ENCODE results near the gene NES.

The NES gene

DNA sequence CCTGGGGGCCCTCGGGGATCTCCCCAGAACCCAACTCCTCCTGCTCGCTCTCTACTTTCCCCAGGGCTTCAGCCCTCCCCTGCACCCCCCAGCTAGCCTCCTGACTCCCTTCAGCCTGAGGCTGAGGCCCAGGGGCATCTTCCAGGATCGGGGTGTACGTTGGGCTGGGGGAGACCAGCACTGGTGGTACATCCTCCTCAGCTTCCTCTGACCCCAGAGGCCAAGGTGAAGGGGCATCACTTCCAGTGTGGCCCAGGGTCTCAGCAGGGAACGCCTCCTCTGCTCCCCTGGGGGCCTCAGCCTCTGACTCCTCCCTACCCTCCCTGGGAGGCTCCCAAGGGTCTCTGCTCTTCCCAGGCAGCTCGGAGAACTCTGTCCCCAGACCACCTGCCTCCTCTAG is 6.8 kb downstream of the NES start:
- Mint-ChIP-seq H3K36me3 (ENCODE audit: insufficient read depth) (peaks cover 2% of the 10 kb centered on the region), H3K9me3 (no peaks in the 10 kb centered on the region), H3K4me1 (no peaks in the 10 kb centered on the region), H3K4me3 (no peak overlapping the region), H3K27me3 (peaks cover 52% of the 10 kb centered on the region), H3K27ac (ENCODE audit: low read depth) (no peak overlapping the region)
- DNase-seq (ENCODE audit: low spot score in 2 of 2) (no peak), ATAC-seq (replicated peaks; ENCODE audit: extremely low read depth, poor library complexity, severe bottlenecking) (no peak)

DNA sequence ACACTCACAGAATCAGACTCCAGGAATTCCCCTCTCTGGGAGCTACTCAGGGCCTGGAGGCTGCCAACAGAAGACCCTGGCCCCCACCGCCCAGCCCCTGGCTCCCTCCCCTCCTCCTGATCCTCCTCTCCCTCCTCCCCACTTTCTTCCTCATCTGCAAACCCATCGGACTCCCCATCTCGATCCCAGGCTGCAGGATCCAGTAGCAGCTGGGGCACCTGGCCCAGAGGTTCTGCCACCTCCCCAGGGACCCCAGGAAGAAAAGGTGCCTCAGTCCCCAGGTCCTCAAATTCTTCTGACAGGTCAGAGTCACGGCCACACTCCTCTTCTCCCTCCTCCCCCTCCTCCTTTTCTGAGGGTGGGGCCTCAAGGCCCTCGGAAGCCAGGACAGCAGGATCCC is 7.4 kb downstream of the NES start:
- Mint-ChIP-seq H3K27me3 (peaks cover 47% of the 10 kb centered on the region), H3K36me3 (ENCODE audit: insufficient read depth) (peaks cover 2% of the 10 kb centered on the region), H3K27ac (ENCODE audit: low read depth) (no peak overlapping the region), H3K4me1 (no peaks in the 10 kb centered on the region), H3K9me3 (no peaks in the 10 kb centered on the region), H3K4me3 (no peak overlapping the region)
- DNase-seq (ENCODE audit: low spot score in 2 of 2): no peak
- ATAC-seq (replicated peaks; ENCODE audit: extremely low read depth, poor library complexity, severe bottlenecking): no peak

DNA sequence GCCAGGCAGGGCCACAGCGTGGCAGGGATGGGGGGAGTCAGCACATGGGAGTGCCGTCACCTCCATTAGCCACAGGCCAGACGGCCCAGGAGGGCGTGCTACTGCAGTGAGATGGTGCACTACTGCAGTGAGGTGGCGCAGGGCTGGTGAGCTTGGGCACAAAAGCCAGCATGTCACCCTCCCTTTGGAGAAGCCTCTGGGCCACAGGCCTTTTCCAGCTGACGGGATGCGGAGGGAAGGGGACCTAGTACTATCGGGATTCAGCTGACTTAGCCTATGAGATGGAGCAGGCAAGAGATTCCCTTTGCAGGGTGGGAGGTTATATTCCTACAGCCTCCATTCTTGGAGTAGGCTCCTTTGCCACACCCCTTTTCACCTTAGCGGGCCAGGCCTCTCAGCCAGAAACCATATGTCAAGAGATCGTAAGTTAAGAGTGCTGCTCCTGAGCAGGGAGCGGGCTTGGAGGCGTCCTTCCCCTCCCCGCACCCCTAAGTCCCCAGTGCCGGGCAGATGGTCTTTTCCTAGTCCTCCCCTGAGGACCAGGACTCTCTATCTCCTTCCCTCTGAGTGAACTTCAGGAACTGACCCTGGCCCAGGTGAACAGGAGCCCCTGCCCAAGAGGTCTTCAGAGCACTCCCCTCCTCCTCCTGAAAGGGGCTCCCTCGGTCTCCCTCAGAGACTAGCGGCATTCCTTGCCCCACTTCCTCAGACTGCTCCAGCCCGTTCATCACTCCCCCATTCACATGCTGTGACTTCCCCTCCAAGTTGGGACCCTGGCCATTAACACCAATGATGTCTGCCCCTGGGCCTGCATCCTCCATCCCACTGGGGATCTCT is 8.2 kb downstream of the NES start:
- no peaks in the 10 kb centered on the region for H3K4me1 Mint-ChIP-seq
- no peak overlapping the region for H3K4me3 Mint-ChIP-seq
- peaks cover 39% of the 10 kb centered on the region for H3K27me3 Mint-ChIP-seq
- H3K36me3 Mint-ChIP-seq (ENCODE audit: insufficient read depth): peaks cover 2% of the 10 kb centered on the region
- H3K27ac Mint-ChIP-seq (ENCODE audit: low read depth): no peak overlapping the region
- no peaks in the 10 kb centered on the region for H3K9me3 Mint-ChIP-seq
- DNase-seq (ENCODE audit: low spot score in 2 of 2) (no peak), ATAC-seq (replicated peaks; ENCODE audit: extremely low read depth, poor library complexity, severe bottlenecking) (no peak)

DNA sequence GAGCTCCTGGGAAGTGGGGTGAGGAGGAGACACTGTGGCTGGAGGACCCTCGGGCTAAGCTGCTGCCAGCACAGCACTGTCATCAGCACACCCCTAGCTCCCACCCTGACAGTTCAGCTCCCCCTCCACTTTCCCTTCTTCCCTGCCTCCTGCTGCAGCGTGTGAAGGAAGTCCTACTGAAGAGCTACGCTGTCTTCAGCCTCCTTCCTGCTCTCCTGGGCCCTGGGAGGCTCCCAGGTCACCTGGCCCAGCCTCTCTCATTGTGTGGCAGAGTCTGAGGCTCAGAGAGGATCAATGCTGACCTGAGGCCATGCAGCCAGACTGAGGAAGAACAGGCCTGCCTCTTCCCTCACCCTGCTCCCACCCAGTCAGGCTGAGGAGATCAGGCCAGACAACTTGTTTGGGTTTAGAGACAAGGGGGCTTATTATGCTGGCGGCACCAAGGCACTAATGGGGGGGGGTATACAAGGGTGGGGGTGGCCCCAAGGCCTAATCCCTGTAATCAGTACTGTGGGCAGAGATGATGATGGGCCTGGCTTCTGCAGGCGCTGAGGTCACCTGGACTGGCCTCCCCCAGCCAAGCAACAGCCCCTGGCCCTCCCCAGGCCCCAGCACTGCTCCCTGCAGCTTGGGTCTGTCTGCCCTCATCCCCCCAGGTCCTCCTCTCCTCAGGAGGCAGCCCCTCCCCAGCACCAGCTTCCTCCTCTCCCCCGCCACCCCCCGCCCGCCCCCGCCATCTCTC is 9.1 kb downstream of the NES start:
- Mint-ChIP-seq H3K36me3 (ENCODE audit: insufficient read depth) (peaks cover 4% of the 10 kb centered on the region), H3K27me3 (peaks cover 30% of the 10 kb centered on the region), H3K27ac (ENCODE audit: low read depth) (no peak overlapping the region), H3K4me3 (no peak overlapping the region), H3K4me1 (no peaks in the 10 kb centered on the region), H3K9me3 (no peaks in the 10 kb centered on the region)
- no peak for ATAC-seq (replicated peaks; ENCODE audit: extremely low read depth, poor library complexity, severe bottlenecking)
- DNase-seq (ENCODE audit: low spot score in 2 of 2): no peak

DNA sequence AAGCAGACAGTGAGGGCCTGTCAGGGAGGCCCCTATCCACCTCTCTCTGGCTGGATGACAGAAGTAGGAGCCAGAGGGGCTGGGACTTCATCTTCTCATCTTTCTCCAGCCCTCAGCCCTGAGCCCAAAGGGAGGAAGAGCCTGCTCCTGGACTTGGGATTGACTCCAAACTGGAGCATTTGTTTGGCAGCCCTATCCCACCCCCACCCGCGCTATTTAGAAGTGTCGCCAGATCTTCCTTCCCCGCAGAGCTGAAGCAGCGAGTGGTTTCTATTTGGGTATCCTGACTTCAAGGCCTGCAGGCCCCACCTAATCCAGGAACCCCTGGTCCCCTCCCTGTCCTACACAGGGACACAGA is 9.6 kb downstream of the NES start:
- Mint-ChIP-seq H3K4me1 (no peaks in the 10 kb centered on the region), H3K9me3 (no peaks in the 10 kb centered on the region), H3K27ac (ENCODE audit: low read depth) (no peak overlapping the region), H3K4me3 (no peak overlapping the region), H3K36me3 (ENCODE audit: insufficient read depth) (peaks cover 4% of the 10 kb centered on the region), H3K27me3 (peaks cover 25% of the 10 kb centered on the region)
- DNase-seq (ENCODE audit: low spot score in 2 of 2) (no peak), ATAC-seq (replicated peaks; ENCODE audit: extremely low read depth, poor library complexity, severe bottlenecking) (no peak)

DNA sequence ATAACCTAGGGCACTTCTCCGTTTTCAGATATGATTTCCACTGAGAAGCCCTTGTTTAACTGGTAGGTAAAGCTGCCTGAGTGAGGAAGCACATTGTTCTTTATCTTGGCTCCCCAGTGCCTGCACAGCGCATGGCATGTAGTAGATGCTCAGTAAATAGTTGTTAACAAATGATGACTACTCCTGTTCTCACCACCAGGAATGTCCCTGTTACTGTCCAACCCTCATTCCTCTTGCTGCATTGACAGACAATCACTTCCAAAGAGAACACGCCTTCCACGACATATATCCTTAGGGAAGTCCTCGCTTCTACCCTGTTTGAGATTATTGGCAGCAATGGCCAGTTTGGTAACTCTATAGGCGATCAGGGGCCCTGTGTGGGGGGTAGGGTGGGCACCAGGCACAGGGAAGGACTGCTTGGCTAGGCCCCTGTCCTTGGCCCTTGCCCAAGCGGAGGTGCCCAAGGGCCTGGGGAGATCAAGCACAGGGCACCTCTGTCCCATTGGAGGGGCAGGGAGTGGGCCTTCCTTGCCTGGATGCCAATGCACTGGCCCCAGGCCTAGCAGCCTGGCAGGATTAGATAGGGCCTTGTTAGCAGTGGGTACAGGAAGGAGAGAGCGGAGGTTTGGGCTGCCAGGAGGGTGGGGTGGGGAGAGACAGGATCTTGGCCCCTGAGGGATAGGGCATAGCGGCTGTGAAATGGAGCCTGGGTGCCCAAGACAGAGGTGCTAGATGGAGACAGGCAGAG is 10.2 kb downstream of the NES start:
- Mint-ChIP-seq H3K27me3 (peaks cover 19% of the 10 kb centered on the region), H3K9me3 (no peaks in the 10 kb centered on the region), H3K4me3 (no peak overlapping the region), H3K27ac (ENCODE audit: low read depth) (no peak overlapping the region), H3K4me1 (no peaks in the 10 kb centered on the region), H3K36me3 (ENCODE audit: insufficient read depth) (peaks cover 4% of the 10 kb centered on the region)
- no peak for ATAC-seq (replicated peaks; ENCODE audit: extremely low read depth, poor library complexity, severe bottlenecking)
- DNase-seq (ENCODE audit: low spot score in 2 of 2): no peak

DNA sequence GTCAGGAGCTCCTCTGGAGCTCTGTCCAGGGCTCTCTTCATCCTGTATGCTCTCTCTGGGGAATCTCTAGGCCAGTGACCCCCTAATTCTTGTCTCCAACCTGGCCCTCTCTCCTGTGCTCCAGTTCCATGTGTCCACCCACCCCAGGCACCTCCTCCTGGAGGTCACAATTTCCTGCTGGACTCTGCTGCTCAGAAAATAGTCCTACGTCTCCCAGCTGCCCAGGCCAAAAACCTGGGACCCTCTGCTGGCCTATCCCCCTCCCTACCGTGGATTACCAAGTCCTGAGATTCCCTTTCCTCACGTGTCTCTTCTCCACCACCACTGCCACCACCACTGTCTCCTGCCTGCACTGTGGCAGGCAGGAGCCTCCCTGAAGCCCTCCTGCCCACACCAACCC is 11.7 kb downstream of the NES start:
- Mint-ChIP-seq H3K9me3 (no peaks in the 10 kb centered on the region), H3K36me3 (ENCODE audit: insufficient read depth) (peaks cover 7% of the 10 kb centered on the region), H3K4me1 (peaks cover 11% of the 10 kb centered on the region), H3K27me3 (peaks cover 4% of the 10 kb centered on the region), H3K27ac (ENCODE audit: low read depth) (no peak overlapping the region), H3K4me3 (no peak overlapping the region)
- DNase-seq (ENCODE audit: low spot score in 2 of 2): no peak
- ATAC-seq (replicated peaks; ENCODE audit: extremely low read depth, poor library complexity, severe bottlenecking): no peak

DNA sequence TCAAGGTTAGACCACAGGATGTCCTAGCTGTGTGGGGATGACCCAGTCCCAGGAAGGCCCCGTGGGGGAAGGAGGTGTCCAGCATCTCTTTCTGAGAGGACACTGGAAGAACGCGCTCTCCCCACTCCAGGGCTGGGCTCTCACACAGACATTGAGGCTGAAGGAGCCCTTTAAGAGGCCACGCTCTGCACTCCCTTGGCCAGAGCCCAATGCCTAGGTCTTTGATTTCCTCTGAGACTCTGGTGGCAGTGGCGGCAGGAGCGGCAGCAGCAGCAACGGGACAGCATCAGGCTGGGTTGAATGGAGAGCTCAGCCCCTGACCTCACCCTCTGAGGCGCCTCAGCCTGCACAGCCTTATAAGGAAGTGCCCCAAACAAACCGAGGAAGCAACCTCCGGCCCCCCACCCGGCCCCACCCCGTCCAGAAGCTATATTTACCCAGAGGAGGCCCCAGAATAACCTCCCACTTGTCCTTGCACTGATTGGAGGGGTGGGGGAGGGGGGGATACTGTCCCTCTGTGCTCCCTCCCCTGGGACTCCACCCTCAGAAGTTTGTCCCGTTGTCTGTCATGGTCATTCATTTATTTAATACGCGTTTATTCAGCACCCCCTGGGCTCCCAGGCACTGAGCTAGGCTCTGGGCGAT is 12.3 kb downstream of the NES start:
- H3K4me3 Mint-ChIP-seq: no peak overlapping the region
- H3K27me3 Mint-ChIP-seq: no peaks in the 10 kb centered on the region
- peaks cover 4% of the 10 kb centered on the region for H3K36me3 Mint-ChIP-seq (ENCODE audit: insufficient read depth)
- peaks cover 18% of the 10 kb centered on the region for H3K4me1 Mint-ChIP-seq
- no peak overlapping the region for H3K27ac Mint-ChIP-seq (ENCODE audit: low read depth)
- no peaks in the 10 kb centered on the region for H3K9me3 Mint-ChIP-seq
- ATAC-seq (replicated peaks; ENCODE audit: extremely low read depth, poor library complexity, severe bottlenecking) (no peak), DNase-seq (ENCODE audit: low spot score in 2 of 2) (no peak)

DNA sequence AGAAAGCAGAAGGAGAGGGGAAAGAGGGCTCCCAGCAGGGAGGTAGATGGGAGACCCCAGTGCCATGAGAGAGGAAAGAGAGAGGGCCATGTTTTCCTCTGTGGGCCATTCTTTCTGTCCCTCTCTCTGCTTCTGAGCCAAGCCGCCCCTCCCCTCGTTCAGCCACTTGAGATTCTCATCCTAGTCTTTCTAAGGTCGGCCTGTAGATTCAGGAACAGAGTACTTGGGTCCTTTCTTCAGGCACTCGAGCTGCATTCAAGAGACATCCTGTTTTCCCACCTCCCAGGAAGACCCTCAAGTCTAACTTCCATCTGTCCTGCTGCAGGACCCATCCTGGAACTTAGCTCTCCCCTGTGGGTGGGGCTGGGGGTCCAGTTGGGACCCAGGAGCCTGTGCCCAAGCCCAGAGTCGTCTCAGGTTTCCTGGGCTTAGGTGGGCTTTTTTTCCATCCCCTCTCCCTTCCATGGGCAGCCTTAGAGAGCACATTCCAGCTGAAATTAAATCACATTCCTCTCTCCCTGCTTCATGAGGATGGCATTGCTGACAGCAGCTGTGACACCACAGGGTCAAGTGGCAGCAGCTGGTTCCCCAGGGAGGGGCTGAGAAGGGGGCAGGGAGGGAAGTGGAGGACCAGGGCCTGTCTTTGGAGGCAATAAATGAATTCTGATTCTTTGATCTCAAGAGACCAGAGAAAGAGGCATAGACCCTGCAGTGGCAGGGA is 13.0 kb downstream of the NES start:
- peaks cover 25% of the 10 kb centered on the region for H3K4me1 Mint-ChIP-seq
- H3K36me3 Mint-ChIP-seq (ENCODE audit: insufficient read depth): peaks cover 6% of the 10 kb centered on the region
- no peak overlapping the region for H3K27ac Mint-ChIP-seq (ENCODE audit: low read depth)
- H3K9me3 Mint-ChIP-seq: no peaks in the 10 kb centered on the region
- H3K4me3 Mint-ChIP-seq: no peak overlapping the region
- H3K27me3 Mint-ChIP-seq: no peaks in the 10 kb centered on the region
- no peak for DNase-seq (ENCODE audit: low spot score in 2 of 2)
- no peak for ATAC-seq (replicated peaks; ENCODE audit: extremely low read depth, poor library complexity, severe bottlenecking)

DNA sequence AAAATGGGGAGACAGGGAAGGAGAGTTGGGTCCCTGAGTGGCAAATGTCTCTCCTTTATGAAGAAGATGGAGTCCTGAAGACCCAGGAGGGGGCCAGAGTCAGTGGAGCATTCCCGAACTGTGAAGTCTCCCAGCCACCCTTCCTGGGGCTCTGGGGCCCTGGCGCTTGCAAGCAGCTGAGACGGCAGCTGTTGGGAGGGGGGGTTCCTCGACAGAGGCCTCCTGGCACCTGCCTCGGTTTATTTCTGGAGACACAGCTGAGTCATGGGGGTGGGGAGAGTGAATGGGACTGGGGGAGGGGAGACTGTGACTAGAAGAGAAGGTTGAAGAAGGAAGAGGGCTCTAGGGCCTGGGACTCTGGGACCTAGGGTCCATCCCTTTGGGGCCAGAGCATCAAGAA is 14.0 kb downstream of the NES start:
- Mint-ChIP-seq H3K4me3 (no peak overlapping the region), H3K36me3 (ENCODE audit: insufficient read depth) (peaks cover 6% of the 10 kb centered on the region), H3K9me3 (no peaks in the 10 kb centered on the region), H3K4me1 (peaks cover 34% of the 10 kb centered on the region), H3K27me3 (no peaks in the 10 kb centered on the region), H3K27ac (ENCODE audit: low read depth) (no peak overlapping the region)
- ATAC-seq (replicated peaks; ENCODE audit: extremely low read depth, poor library complexity, severe bottlenecking): no peak
- DNase-seq (ENCODE audit: low spot score in 2 of 2): no peak

DNA sequence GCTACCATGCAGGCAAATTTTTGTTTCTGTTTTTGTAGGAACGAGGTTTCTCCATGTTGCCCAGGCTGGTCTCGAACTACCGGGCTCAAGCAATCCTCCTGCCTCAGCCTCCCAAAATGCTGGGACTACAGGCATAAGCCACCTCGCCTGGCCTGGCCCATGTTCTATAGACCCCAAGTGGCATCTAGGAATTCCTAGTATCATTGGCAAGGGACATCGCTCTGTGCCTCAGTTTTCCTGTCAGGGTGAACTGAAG is 14.5 kb downstream of the NES start:
- DNase-seq (ENCODE audit: low spot score in 2 of 2): no peak
- Mint-ChIP-seq H3K36me3 (ENCODE audit: insufficient read depth) (peaks cover 6% of the 10 kb centered on the region), H3K4me3 (no peak overlapping the region), H3K27me3 (peaks cover under 1% of the 10 kb centered on the region), H3K4me1 (peaks cover 39% of the 10 kb centered on the region), H3K27ac (ENCODE audit: low read depth) (no peak overlapping the region), H3K9me3 (no peaks in the 10 kb centered on the region)
- no peak for ATAC-seq (replicated peaks; ENCODE audit: extremely low read depth, poor library complexity, severe bottlenecking)
